ENCODE data around the gene OR5AN1.

DNA sequence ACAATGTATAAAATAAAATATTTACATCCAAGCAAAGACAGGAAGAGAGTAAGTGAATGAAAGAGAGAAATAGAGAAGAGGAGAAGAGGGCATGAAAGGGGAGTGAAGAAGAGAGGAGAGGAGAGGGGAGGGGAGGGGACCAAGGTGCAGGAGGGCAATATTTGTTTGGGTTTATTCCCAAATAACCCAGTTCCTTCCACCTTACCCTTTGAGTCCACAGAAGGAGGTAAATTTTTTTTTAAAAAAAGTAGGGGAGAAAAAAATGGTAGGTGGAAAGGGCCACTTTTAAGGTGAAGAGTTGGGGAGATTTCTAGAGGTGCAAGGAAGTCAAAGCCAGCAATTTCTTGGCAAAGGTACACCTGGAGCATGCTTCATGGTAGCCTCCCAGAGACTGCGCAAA is 2.1 kb upstream of the OR5AN1 start:
- TF ChIP-seq, protein P1, sequence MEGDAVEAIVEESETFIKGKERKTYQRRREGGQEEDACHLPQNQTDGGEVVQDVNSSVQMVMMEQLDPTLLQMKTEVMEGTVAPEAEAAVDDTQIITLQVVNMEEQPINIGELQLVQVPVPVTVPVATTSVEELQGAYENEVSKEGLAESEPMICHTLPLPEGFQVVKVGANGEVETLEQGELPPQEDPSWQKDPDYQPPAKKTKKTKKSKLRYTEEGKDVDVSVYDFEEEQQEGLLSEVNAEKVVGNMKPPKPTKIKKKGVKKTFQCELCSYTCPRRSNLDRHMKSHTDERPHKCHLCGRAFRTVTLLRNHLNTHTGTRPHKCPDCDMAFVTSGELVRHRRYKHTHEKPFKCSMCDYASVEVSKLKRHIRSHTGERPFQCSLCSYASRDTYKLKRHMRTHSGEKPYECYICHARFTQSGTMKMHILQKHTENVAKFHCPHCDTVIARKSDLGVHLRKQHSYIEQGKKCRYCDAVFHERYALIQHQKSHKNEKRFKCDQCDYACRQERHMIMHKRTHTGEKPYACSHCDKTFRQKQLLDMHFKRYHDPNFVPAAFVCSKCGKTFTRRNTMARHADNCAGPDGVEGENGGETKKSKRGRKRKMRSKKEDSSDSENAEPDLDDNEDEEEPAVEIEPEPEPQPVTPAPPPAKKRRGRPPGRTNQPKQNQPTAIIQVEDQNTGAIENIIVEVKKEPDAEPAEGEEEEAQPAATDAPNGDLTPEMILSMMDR (IDR thresholded peaks at IDR 0.05 in 4 of 5, conservative IDR thresholded peaks at IDR 0.05 in 1 of 5): no peak
- no peak for TF ChIP-seq POLR2A (IDR thresholded peaks at IDR 0.05)
